Astrocyte (in vitro differentiated cells and primary cell): ENCODE data around the gene SPIB. TPM values are rescaled to one million over a fixed set of nuclear protein-coding genes. Genes with fewer than 3 reads are reported as not detected.

Experiments
- DNase-seq: peaks from one replicate; pipeline ENCODE4 v3.0.0-alpha.2; 2010; ENCODE audit warnings: low read depth
- FAIRE-seq: peaks from 2 replicates; lab custom pipeline; 2011; peaks lifted over from hg19 to GRCh38; lab: Jason Lieb, UNC
- H2AFZ ChIP-seq: 2 replicates; pipeline ENCODE4 v1.6.0; 2012; ENCODE audit warnings: low read depth, low read length, inconsistent platforms
- H3K27ac ChIP-seq: 2 replicates; pipeline ENCODE4 v1.5.1; 2011; ENCODE audit warnings: low read depth, low read length, inconsistent platforms
- H3K27me3 ChIP-seq: 2 replicates; pipeline ENCODE4 v1.6.0; 2011; ENCODE audit warnings: low read length, inconsistent platforms; ENCODE audit not compliant: insufficient read depth
- H3K36me3 ChIP-seq: 2 replicates; pipeline ENCODE4 v1.5.1; 2011; ENCODE audit warnings: low read length, inconsistent platforms; ENCODE audit not compliant: insufficient read depth
- H3K4me1 ChIP-seq: 2 replicates; pipeline ENCODE4 v1.5.1; 2011; ENCODE audit warnings: low read length, inconsistent platforms; ENCODE audit not compliant: insufficient read depth
- H3K4me2 ChIP-seq: 2 replicates; pipeline ENCODE4 v1.6.0; 2012; ENCODE audit warnings: low read length, inconsistent platforms
- H3K4me3 ChIP-seq: 2 replicates; pipeline ENCODE4 v1.5.1; 2011; ENCODE audit warnings: low read depth, mild to moderate bottlenecking, low read length, inconsistent platforms; ENCODE audit not compliant: insufficient read depth
- H3K79me2 ChIP-seq: 2 replicates; pipeline ENCODE4 v1.6.0; 2012; ENCODE audit warnings: mild to moderate bottlenecking, low read length, inconsistent platforms; ENCODE audit not compliant: insufficient read depth
- H3K9ac ChIP-seq: 2 replicates; pipeline ENCODE4 v1.6.0; 2012; ENCODE audit warnings: mild to moderate bottlenecking, low read length, inconsistent platforms
- H3K9me3 ChIP-seq: 2 replicates; pipeline ENCODE4 v1.5.1; 2012; ENCODE audit warnings: low read depth, mild to moderate bottlenecking, low read length, inconsistent platforms; ENCODE audit not compliant: insufficient read depth
- H4K20me1 ChIP-seq: 2 replicates; pipeline ENCODE4 v1.6.0; 2012; ENCODE audit warnings: low read length, inconsistent platforms; ENCODE audit not compliant: insufficient read depth
- H3K27ac Mint-ChIP-seq: one replicate; pipeline ENCODE4 v1.8.0; 2021; ENCODE audit warnings: mild to moderate bottlenecking, mixed read lengths; ENCODE audit not compliant: unreplicated experiment
- H3K27me3 Mint-ChIP-seq: one replicate; pipeline ENCODE4 v1.8.0; 2021; ENCODE audit warnings: low read depth, mixed read lengths; ENCODE audit not compliant: unreplicated experiment
- H3K36me3 Mint-ChIP-seq: one replicate; pipeline ENCODE4 v1.8.0; 2021; ENCODE audit warnings: low read depth, mixed read lengths; ENCODE audit not compliant: unreplicated experiment
- H3K4me1 Mint-ChIP-seq: one replicate; pipeline ENCODE4 v1.8.0; 2021; ENCODE audit warnings: low read depth, mixed read lengths; ENCODE audit not compliant: unreplicated experiment
- H3K4me3 Mint-ChIP-seq: one replicate; pipeline ENCODE4 v1.8.0; 2021; ENCODE audit warnings: mild to moderate bottlenecking, moderate library complexity, mixed read lengths; ENCODE audit not compliant: unreplicated experiment
- H3K9me3 Mint-ChIP-seq: one replicate; pipeline ENCODE4 v1.8.0; 2021; ENCODE audit warnings: mild to moderate bottlenecking, mixed read lengths; ENCODE audit not compliant: unreplicated experiment
- CTCF ChIP-seq: IDR thresholded peaks from 2 replicates; pipeline ENCODE4 v1.5.1; 2011; ENCODE audit warnings: low read depth, mild to moderate bottlenecking, inconsistent platforms, low read length, moderate library complexity; ENCODE audit not compliant: insufficient read depth
- EZH2 ChIP-seq: IDR thresholded peaks from 2 replicates; pipeline ENCODE4 v1.6.1; 2012; ENCODE audit warnings: mild to moderate bottlenecking, low read length, inconsistent platforms; ENCODE audit not compliant: insufficient read depth
- total RNA-seq: library from RNA; stranded (reverse); gene quantifications from 2 replicates; pipeline ENCODE4 v1.2.1, GENCODE V29; 2021

The SPIB gene
- total RNA-seq, 1 donor from 2014 or later: 0.14 TPM

- H4K20me1 ChIP-seq: no peaks in the 10 kb centered on the region
- H3K36me3 Mint-ChIP-seq: no peaks in the 10 kb centered on the region
- peaks cover 22% of the 10 kb centered on the region for H3K27me3 ChIP-seq
- peak overlapping the region; percentile 89 for H3K4me3 Mint-ChIP-seq
- peaks cover 3% of the 10 kb centered on the region for H3K4me1 Mint-ChIP-seq
- H3K27ac ChIP-seq: no peak overlapping the region
- no peaks in the 10 kb centered on the region for H3K79me2 ChIP-seq
- peaks cover 24% of the 10 kb centered on the region for H3K27me3 Mint-ChIP-seq
- H3K27ac Mint-ChIP-seq: peak overlapping the region; percentile 66
- H3K9me3 ChIP-seq: no peaks in the 10 kb centered on the region
- DNase-seq: peak; percentile 33
- peaks cover 11% of the 10 kb centered on the region for H3K4me1 ChIP-seq
- peak overlapping the region; percentile 90 for H2AFZ ChIP-seq
- no peak for TF ChIP-seq EZH2
- no peak for TF ChIP-seq CTCF
- H3K36me3 ChIP-seq: no peaks in the 10 kb centered on the region
- H3K4me3 ChIP-seq: peak overlapping the region; percentile 56
- H3K4me2 ChIP-seq: peak overlapping the region; percentile 88
- H3K9me3 Mint-ChIP-seq: peaks cover 1% of the 10 kb centered on the region
- FAIRE-seq: no peak
- H3K9ac ChIP-seq: peak overlapping the region; percentile 47
Observed at GRCh38 chr19:50431343-50432220, 12.8 kb downstream of the SPIB start.

DNA sequence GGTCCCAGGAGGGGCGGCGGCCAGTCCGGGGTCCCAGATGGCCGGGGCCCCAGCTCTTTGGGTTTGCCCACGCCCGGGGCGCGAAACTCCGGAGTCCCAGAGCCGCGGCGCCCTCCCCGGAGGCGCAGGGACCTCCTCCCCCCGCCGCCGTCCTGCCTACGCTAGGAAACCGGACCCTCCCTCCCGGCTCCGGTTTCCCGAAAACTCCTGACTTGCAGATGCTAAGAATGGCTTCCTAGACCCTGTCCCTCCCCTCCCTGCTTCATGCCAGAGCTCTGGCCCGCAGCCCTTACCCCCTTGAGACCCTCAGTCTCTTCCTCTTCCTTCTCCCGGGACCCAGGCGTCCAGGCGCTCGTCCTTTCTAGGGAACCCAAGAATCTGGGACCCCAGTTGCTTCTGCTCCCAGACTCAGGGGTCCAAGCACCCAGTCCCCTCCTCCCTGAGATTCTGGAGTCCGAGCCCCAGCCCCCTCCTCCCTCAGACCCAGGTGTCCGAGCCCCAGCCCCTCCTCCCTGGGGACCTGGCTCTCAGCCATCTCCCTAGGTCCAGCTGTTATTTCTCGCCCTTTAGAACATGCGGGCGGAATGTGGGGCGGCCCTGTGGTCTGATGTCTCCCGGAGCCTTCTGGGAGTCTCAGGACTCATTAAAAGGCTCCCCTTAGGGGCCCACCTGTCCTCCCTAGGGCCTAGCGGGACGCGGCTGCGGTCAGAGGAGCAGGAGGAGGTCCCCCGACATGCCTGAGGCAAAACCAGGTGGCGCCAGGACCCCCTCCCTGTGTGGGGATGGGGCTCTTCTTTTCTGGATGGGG is 13.7 kb downstream of the SPIB start, which contains the start of gene MYBPC2:
Gene MYBPC2 (plus strand): TSS at position 672 of the 808 bp plus-strand sequence. CDS start 62 bp downstream, at position 734.
- Mint-ChIP-seq H3K4me3 (peak within 1 kb of the TSS; percentile 89), H3K4me1 (peaks cover 3% of the 10 kb centered on the region), H3K36me3 (no peaks in the 10 kb centered on the region), H3K9me3 (peaks cover 1% of the 10 kb centered on the region), H3K27me3 (peaks cover 32% of the 10 kb centered on the region), H3K27ac (no peak within 1 kb of the TSS)
- Histone ChIP-seq H3K4me1 (peaks cover 11% of the 10 kb centered on the region), H3K9me3 (no peaks in the 10 kb centered on the region), H3K27ac (no peak within 1 kb of the TSS), H4K20me1 (no peaks in the 10 kb centered on the region), H3K27me3 (peaks cover 22% of the 10 kb centered on the region), H3K4me2 (peak within 1 kb of the TSS; percentile 88), H3K4me3 (peak within 1 kb of the TSS; percentile 56), H2AFZ (peak within 1 kb of the TSS; percentile 90), H3K79me2 (no peaks in the 10 kb centered on the region), H3K36me3 (no peaks in the 10 kb centered on the region), H3K9ac (peak within 1 kb of the TSS; percentile 47)
- TF ChIP-seq CTCF (no peak), EZH2 (peak; percentile 49)
- DNase-seq (no peak), FAIRE-seq (no peak)
